ENCODE results near the gene RNF157. TPM values are rescaled to one million over a fixed set of nuclear protein-coding genes. Genes with fewer than 3 reads are reported as not detected.

Gene RNF157
- total and polyA plus RNA-seq, 2 of the 13 experiments (the other 11 are each of a cell fraction or from before 2014, with no cell fraction given), result 0.44 to 1.5 TPM

DNA sequence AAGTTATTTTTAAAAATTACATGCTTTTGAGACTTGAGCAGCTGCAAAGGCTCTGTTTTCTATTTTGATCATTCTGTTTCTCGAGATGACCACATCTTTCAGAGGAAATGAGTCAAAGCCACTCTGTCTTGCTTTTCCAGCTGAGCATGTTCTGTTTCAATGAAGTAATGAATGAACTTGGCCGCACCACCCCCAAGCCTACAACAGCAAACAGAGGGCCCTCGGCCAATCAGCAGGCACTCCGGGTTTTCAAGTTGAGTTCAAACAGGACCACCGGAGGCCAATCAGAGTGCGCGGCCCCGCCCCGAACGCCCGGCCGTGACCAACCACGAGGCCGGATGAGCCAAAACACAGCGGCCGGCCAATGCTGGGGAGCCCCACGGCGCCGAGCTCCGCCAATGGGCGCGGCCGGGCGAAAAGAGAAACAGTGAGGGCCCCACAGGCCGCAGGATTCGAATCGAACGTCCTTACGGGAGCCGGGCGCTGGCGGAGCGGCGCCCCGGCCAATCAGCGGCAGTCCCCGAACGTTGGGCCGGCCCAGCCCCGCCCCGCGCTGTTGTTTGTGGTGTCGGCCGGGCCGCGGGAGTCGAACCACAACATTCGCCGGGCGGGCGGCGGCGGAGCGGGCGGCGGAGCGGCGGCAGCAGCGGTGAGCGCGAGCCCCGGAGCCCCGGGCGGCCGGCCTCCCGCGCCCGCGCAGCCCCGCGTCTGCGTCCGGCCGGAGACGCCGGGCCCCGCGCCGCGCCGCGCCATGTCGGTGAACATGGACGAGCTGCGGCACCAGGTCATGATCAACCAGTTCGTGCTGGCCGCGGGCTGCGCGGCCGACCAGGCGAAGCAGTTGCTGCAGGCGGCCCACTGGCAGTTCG, 24.7 kb upstream of the RNF157 start, which contains the start of gene UBALD2 (continued):
- TF ChIP-seq, protein P1, sequence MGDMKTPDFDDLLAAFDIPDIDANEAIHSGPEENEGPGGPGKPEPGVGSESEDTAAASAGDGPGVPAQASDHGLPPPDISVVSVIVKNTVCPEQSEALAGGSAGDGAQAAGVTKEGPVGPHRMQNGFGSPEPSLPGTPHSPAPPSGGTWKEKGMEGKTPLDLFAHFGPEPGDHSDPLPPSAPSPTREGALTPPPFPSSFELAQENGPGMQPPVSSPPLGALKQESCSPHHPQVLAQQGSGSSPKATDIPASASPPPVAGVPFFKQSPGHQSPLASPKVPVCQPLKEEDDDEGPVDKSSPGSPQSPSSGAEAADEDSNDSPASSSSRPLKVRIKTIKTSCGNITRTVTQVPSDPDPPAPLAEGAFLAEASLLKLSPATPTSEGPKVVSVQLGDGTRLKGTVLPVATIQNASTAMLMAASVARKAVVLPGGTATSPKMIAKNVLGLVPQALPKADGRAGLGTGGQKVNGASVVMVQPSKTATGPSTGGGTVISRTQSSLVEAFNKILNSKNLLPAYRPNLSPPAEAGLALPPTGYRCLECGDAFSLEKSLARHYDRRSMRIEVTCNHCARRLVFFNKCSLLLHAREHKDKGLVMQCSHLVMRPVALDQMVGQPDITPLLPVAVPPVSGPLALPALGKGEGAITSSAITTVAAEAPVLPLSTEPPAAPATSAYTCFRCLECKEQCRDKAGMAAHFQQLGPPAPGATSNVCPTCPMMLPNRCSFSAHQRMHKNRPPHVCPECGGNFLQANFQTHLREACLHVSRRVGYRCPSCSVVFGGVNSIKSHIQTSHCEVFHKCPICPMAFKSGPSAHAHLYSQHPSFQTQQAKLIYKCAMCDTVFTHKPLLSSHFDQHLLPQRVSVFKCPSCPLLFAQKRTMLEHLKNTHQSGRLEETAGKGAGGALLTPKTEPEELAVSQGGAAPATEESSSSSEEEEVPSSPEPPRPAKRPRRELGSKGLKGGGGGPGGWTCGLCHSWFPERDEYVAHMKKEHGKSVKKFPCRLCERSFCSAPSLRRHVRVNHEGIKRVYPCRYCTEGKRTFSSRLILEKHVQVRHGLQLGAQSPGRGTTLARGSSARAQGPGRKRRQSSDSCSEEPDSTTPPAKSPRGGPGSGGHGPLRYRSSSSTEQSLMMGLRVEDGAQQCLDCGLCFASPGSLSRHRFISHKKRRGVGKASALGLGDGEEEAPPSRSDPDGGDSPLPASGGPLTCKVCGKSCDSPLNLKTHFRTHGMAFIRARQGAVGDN (CRISPR knock-in tag; IDR thresholded peaks at IDR 0.05), result peak; percentile 47; the same call in 1 of the 2 replicates
- peak; percentile 97 for TF ChIP-seq RFXAP (CRISPR knock-in tag; IDR thresholded peaks at IDR 0.05; ENCODE audit: borderline replicate concordance)
- peak; percentile 79; the same call in 1 of the 2 replicates for TF ChIP-seq HOXA3 (CRISPR knock-in tag; IDR thresholded peaks at IDR 0.05)
- TF ChIP-seq ZNF639 (CRISPR knock-in tag; conservative IDR thresholded peaks at IDR 0.05), result no peak
- TF ChIP-seq KLF12 (CRISPR knock-in tag; IDR thresholded peaks at IDR 0.05; ENCODE audit: borderline replicate concordance), result peak; percentile 74; the same call in 1 of the 2 replicates
- no peak for TF ChIP-seq ZNF510 (CRISPR knock-in tag; IDR thresholded peaks at IDR 0.05; ENCODE audit: low read depth)
- TF ChIP-seq SRSF4 (IDR thresholded peaks at IDR 0.05; ENCODE audit: low read depth, low read length, poor library complexity, severe bottlenecking), result no peak
- TF ChIP-seq TCF12 (IDR thresholded peaks at IDR 0.05), result no peak
- TF ChIP-seq TCF12 (CRISPR knock-in tag; IDR thresholded peaks at IDR 0.05), result 0 out of 2 replicates have a peak, but pooled peaks have one; percentile 66
- peak; percentile 54 for TF ChIP-seq MED8 (CRISPR knock-in tag; IDR thresholded peaks at IDR 0.05; ENCODE audit: insufficient replicate concordance)
- TF ChIP-seq ZNF549 (CRISPR knock-in tag; IDR thresholded peaks at IDR 0.05), result no peak
- TF ChIP-seq SPEN (CRISPR knock-in tag; IDR thresholded peaks at IDR 0.05; ENCODE audit: low read depth), result peak; percentile 72
- TF ChIP-seq HMGXB3 (CRISPR knock-in tag; IDR thresholded peaks at IDR 0.05; ENCODE audit: borderline replicate concordance), result peak; percentile 76; the same call in 1 of the 2 replicates
- TF ChIP-seq CENPBD1 (CRISPR knock-in tag; IDR thresholded peaks at IDR 0.05; ENCODE audit: borderline replicate concordance, low read depth), result no peak
- TF ChIP-seq, protein P2, sequence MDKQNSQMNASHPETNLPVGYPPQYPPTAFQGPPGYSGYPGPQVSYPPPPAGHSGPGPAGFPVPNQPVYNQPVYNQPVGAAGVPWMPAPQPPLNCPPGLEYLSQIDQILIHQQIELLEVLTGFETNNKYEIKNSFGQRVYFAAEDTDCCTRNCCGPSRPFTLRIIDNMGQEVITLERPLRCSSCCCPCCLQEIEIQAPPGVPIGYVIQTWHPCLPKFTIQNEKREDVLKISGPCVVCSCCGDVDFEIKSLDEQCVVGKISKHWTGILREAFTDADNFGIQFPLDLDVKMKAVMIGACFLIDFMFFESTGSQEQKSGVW (CRISPR knock-in tag; IDR thresholded peaks at IDR 0.05; ENCODE audit: borderline replicate concordance), result no peak
- no peak for TF ChIP-seq MED13 (CRISPR knock-in tag; IDR thresholded peaks at IDR 0.05)
